ENCODE data around the gene ACVR1B.

Gene ACVR1B

GRCh38 chr12:51917746-51918453 lies 33.6 kb upstream of the ACVR1B start:
- no peak for DNase-seq

- no peak for DNase-seq
Observed at GRCh38 chr12:51920046-51920445, 31.5 kb upstream of the ACVR1B start.

GRCh38 chr12:51921017-51921725 lies 30.3 kb upstream of the ACVR1B start:
- DNase-seq = peak in 1 of 2 experiments; percentile 31

GRCh38 chr12:51922146-51922545 lies 29.4 kb upstream of the ACVR1B start:
- DNase-seq = no peak

GRCh38 chr12:51922762-51923505 lies 28.6 kb upstream of the ACVR1B start:
- DNase-seq = no peak

GRCh38 chr12:51923506-51924365 lies 27.8 kb upstream of the ACVR1B start:
- no peak for DNase-seq

GRCh38 chr12:51924551-51925319 lies 26.8 kb upstream of the ACVR1B start:
- DNase-seq = no peak

GRCh38 chr12:51925346-51926063 lies 26.0 kb upstream of the ACVR1B start:
- DNase-seq = no peak

- no peak for DNase-seq
Observed at GRCh38 chr12:51926064-51926632, 25.4 kb upstream of the ACVR1B start.

GRCh38 chr12:51926718-51927117 lies 24.8 kb upstream of the ACVR1B start:
- no peak for DNase-seq

GRCh38 chr12:51932218-51933076 lies 19.1 kb upstream of the ACVR1B start:
- no peak for DNase-seq

GRCh38 chr12:51934080-51934479 lies 17.4 kb upstream of the ACVR1B start:
- no peak for DNase-seq

GRCh38 chr12:51937926-51938325 lies 13.6 kb upstream of the ACVR1B start:
- DNase-seq = no peak

GRCh38 chr12:51938726-51939125 lies 12.8 kb upstream of the ACVR1B start:
- no peak for DNase-seq

- DNase-seq = peak in 1 of 2 experiments; percentile 61
Observed at GRCh38 chr12:51941011-51941581, 10.4 kb upstream of the ACVR1B start.

- DNase-seq = no peak
Observed at GRCh38 chr12:51941604-51942003, 9.9 kb upstream of the ACVR1B start.

- no peak for DNase-seq
Observed at GRCh38 chr12:51942056-51942455, 9.4 kb upstream of the ACVR1B start.

GRCh38 chr12:51942501-51943000 lies 8.9 kb upstream of the ACVR1B start:
- no peak for DNase-seq

- no peak for DNase-seq
Observed at GRCh38 chr12:51943346-51943745, 8.2 kb upstream of the ACVR1B start.

All from SHP77 (cell line).